Glutamatergic neuron (in vitro differentiated cells): ENCODE data around the gene EXOC6B. TPM values are rescaled to one million over a fixed set of nuclear protein-coding genes. Genes with fewer than 3 reads are reported as not detected.

Experiments used
- DNase-seq: peaks from one replicate; pipeline ENCODE4 v3.0.0; 2022
- H3K27ac Mint-ChIP-seq: one replicate; pipeline ENCODE4 v1.8.0; 2020; ENCODE audit warnings: mild to moderate bottlenecking, mixed read lengths, inconsistent platforms; ENCODE audit not compliant: unreplicated experiment
- H3K27me3 Mint-ChIP-seq: one replicate; pipeline ENCODE4 v1.8.0; 2020; ENCODE audit warnings: mild to moderate bottlenecking, moderate library complexity, mixed read lengths, inconsistent platforms; ENCODE audit not compliant: unreplicated experiment
- H3K36me3 Mint-ChIP-seq: one replicate; pipeline ENCODE4 v1.8.0; 2020; ENCODE audit warnings: mild to moderate bottlenecking, mixed read lengths, inconsistent platforms; ENCODE audit not compliant: unreplicated experiment
- H3K4me1 Mint-ChIP-seq: one replicate; pipeline ENCODE4 v1.8.0; 2020; ENCODE audit warnings: mild to moderate bottlenecking, low read depth, mixed read lengths, inconsistent platforms; ENCODE audit not compliant: unreplicated experiment
- H3K4me3 Mint-ChIP-seq: one replicate; pipeline ENCODE4 v1.8.0; 2020; ENCODE audit warnings: mild to moderate bottlenecking, mixed read lengths, inconsistent platforms; ENCODE audit not compliant: unreplicated experiment
- H3K9me3 Mint-ChIP-seq: one replicate; pipeline ENCODE4 v1.8.0; 2020; ENCODE audit warnings: mild to moderate bottlenecking, moderate library complexity, mixed read lengths, inconsistent platforms; ENCODE audit not compliant: unreplicated experiment
- total RNA-seq: library from RNA; stranded (reverse); fragmentation: NEBNext Ultra II Directional; extraction: Animal tissue kit (Norgen Biotek cat#: 25700); gene quantifications from one replicate; pipeline ENCODE4 v1.2.1, GENCODE V29; 2021; ENCODE audit not compliant: unreplicated experiment
- TF ChIP-seq, protein P1 (sequence below): fragments of 200-600 bp; sonication (generic); IDR thresholded peaks from one replicate; pipeline ENCODE4 v1.5.0; 2021; ENCODE audit not compliant: partially characterized antibody, unreplicated experiment

Gene EXOC6B
- total RNA-seq, 1 donor from 2014 or later: 34.5 TPM

DNA sequence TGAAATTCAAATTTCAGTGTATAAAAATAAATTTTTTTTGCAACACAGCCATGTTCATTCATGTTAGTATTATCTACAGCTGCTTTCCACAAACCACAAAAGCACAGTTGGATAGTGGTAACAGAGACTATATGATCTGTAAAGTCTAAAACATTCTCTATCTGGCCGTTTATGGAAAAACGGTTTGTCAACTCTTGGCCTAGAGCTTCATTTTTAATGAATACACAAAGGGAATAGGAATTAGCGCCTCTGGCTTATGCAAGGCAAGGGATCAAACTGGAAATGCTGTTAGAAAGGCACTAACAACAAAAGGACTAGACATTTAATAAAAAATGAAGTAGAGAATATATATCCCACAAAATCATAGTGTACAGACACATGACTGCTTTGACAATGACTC, 211.9 kb downstream of the EXOC6B start:
- TF ChIP-seq, protein P1, sequence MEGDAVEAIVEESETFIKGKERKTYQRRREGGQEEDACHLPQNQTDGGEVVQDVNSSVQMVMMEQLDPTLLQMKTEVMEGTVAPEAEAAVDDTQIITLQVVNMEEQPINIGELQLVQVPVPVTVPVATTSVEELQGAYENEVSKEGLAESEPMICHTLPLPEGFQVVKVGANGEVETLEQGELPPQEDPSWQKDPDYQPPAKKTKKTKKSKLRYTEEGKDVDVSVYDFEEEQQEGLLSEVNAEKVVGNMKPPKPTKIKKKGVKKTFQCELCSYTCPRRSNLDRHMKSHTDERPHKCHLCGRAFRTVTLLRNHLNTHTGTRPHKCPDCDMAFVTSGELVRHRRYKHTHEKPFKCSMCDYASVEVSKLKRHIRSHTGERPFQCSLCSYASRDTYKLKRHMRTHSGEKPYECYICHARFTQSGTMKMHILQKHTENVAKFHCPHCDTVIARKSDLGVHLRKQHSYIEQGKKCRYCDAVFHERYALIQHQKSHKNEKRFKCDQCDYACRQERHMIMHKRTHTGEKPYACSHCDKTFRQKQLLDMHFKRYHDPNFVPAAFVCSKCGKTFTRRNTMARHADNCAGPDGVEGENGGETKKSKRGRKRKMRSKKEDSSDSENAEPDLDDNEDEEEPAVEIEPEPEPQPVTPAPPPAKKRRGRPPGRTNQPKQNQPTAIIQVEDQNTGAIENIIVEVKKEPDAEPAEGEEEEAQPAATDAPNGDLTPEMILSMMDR: no peak
- H3K36me3 Mint-ChIP-seq: peaks cover 13% of the 10 kb centered on the region

DNA sequence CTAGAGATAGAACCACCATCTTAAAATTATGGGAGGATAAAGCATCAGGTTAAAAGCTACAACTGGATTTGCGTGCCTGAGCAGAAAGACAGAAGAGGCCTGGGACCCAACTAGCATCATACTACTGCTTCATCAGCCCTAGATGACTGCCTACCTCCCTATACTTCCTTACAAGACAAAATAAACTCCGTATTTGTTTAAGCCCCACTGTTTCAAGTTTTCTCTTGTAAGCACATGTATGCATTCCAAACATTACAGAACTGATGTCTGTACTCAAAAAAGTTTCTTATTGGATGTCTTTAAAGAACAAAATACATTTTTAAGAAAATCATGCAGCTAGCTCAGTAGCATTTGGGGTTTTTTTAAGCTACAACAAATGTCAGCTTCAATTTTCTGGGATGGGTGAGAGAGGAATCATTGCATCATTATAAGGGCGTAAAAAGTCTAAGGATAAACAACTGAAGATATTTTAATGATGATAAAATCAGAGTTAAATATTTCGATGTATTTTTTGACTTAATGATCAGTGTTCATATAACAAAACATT, 213.1 kb downstream of the EXOC6B start:
- peaks cover 3% of the 10 kb centered on the region for H3K4me1 Mint-ChIP-seq
- DNase-seq: no peak
- peaks cover 2% of the 10 kb centered on the region for H3K9me3 Mint-ChIP-seq
- no peak overlapping the region for H3K4me3 Mint-ChIP-seq
- H3K27ac Mint-ChIP-seq: no peak overlapping the region
- peaks cover 6% of the 10 kb centered on the region for H3K36me3 Mint-ChIP-seq
- no peaks in the 10 kb centered on the region for H3K27me3 Mint-ChIP-seq
- TF ChIP-seq, protein P1: no peak

More for the DNA sequence above, 211.9 kb downstream of the EXOC6B start:
- H3K27ac Mint-ChIP-seq: no peak overlapping the region
- no peaks in the 10 kb centered on the region for H3K27me3 Mint-ChIP-seq
- peaks cover 2% of the 10 kb centered on the region for H3K9me3 Mint-ChIP-seq
- H3K4me3 Mint-ChIP-seq: no peak overlapping the region
- DNase-seq: no peak
- peaks cover 8% of the 10 kb centered on the region for H3K4me1 Mint-ChIP-seq

DNA sequence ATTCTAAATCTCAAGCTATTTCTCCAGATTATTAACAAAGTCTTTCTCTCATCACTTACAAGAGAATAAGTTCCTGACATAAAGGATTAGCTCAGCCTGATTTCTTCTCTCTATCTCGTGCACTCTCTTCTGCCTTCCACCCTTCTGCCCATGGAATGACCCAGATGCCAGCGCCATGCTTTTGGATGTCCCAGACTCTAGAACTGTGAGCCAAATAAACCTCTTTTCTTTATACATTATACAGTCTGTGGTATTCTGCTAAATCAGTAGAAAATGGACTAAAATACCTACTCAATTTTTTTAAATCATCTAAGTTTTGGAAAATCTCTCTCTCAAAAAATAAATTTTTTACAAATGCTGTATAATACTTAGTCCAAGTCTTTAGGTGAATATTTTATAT, 218.6 kb downstream of the EXOC6B start:
- DNase-seq: no peak
- TF ChIP-seq, protein P1: no peak
- Mint-ChIP-seq H3K4me3 (no peak overlapping the region), H3K4me1 (peaks cover 21% of the 10 kb centered on the region), H3K27me3 (no peaks in the 10 kb centered on the region), H3K9me3 (peaks cover 2% of the 10 kb centered on the region), H3K27ac (no peak overlapping the region), H3K36me3 (no peaks in the 10 kb centered on the region)

DNA sequence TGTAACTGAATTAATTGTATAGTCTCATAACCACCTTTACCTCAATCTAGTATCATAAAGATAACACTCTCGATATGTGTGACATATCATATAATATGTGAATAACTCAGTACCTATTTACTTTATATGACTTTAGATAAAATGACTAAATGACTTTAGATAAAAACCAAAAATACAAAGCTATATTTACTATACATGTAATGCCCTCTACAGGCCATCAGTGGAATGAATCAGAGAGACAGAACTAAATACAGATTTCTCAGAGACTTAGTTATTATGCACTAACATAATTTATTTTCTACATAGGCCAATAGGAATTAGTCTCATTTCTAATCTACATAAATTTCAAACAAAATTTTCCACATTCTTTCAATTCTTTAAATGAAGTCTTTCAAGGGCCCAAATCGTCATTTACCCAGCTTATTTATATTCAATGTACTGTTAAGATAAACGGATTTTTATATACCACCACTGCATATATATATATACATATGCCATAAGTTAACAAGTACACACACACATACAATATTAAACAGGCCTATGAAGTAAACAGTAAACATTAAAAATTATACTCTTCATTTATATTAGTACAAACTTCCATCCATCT, 219.9 kb downstream of the EXOC6B start:
- Mint-ChIP-seq H3K27ac (no peak overlapping the region), H3K27me3 (no peaks in the 10 kb centered on the region), H3K4me1 (peaks cover 25% of the 10 kb centered on the region), H3K9me3 (peaks cover 2% of the 10 kb centered on the region), H3K36me3 (no peaks in the 10 kb centered on the region), H3K4me3 (no peak overlapping the region)
- DNase-seq: no peak
- TF ChIP-seq, protein P1: peak; percentile 85

DNA sequence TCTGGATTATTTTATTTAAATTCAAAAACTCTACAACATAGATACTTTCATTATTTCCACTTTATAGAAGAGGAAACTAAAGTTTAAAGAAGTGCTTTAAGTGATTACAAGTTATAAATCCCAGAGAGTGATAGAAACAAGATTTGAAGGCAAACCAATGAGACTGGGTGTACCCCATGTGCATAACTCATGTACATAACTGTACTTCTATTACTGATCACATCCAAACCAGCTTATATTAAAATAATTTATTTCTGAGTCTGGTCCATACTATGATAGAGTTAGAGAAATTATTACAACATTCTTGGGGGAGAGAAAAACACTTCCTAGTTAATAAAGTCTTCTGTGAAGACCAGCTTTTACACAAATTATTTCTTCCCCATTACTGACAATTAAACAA, 221.4 kb downstream of the EXOC6B start:
- Mint-ChIP-seq H3K9me3 (peaks cover 2% of the 10 kb centered on the region), H3K27me3 (no peaks in the 10 kb centered on the region), H3K27ac (peak overlapping the region; percentile 85), H3K4me1 (peaks cover 25% of the 10 kb centered on the region), H3K4me3 (no peak overlapping the region), H3K36me3 (no peaks in the 10 kb centered on the region)
- DNase-seq: no peak
- TF ChIP-seq, protein P1: no peak
